NCI-H510A (cell line): Measurements from ENCODE around the gene C6orf58.
"Not testable (repeated sequence)": the region's sequence is repeated elsewhere in the genome, so short reads cannot be mapped to it uniquely, and the experiment has no call there.

Experiments
- DNase-seq: peaks from one replicate; lab custom pipeline; 2025; lab: John Stamatoyannopoulos, UW

The C6orf58 gene

DNA sequence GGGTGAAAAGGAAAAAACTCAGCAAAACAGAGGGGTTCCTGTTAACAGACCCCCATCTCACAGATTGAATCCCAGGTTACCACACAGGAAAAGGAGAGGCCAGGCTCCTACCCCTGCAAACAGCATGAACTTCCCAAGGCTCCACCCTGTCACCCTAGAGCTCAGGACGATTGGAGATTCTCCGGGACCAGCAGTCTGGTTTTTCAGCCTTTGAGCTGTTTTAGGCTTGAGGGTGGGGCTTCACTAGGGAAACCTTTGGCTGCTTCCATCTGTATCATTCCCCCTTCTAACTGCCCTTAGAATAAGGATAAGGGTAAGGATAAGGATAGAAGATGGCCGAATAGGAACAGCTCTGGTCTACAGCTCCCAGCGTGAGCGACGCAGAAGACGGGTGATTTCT is 16.0 kb downstream of the C6orf58 start:
- no peak for DNase-seq

DNA sequence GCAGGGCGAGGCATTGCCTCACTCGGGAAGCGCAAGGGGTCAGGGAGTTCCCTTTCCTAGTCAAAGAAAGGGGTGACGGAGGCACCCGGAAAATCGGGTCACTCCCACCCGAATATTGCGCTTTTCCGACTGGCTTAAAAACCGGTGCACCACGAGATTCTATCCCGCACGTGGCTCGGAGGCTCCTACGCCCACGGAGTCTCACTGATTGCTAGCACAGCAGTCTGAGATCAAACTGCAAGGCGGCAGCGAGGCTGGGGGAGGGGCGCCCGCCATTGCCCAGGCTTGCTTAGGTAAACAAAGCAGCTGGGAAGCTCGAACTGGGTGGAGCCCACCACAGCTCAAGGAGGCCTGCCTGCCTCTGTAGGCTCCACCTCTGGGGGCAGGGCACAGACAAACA is 16.5 kb downstream of the C6orf58 start:
- DNase-seq = not testable (repeated sequence)

DNA sequence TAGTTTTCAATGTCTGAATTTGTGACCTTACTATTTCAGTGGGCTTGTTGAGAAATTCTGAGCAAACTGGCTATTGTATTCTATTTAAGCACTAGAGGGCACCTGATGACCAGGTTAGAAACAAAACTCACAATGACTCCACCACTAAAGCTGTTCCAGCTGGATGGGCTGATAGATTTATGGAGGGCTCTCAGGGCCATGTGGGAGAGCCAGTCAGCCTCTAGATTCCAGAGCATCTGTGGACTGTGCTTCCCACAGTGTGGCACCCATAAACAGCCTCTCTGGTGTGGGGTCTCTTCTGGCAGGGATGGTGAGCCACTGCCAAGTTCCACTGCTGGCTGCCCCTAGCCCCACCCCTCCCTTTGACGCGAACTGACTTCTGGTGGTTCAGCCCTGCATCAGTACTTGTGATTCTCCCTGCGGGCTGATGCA is 29.2 kb downstream of the C6orf58 start:
- DNase-seq = peak; percentile 11

DNA sequence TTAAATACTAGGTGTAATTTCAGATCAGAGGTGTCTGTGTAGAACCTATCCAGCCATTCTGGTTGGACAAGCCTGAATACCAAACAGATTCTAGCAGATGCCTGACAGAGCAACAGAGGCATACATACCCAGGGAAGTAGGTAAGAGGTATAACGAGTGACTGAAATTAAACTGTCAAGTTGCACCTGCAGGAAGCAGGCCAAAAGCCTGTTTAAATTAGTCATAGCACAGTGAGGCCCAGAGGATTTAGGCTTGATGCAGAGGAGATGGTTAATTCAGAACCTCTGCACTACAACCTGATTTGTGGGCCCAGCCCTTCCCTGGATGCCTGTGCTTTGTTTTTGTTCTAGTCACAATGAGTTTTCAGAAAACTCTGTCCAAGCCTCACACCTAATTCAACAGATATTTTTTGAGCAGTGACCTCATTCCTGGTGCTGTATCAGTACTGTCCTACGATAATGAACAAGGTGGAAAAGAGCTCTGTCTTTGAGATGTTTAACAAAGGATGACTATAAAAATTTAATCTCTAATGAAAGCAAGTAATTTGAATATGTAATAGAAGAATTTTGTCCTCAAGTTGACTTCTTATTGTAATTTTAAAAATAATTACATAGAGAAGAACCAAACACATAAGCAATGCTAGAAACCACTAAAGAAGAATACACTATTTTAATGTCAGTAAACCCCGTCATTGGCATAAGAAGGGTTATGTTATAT is 31.7 kb downstream of the C6orf58 start:
- no peak for DNase-seq

DNA sequence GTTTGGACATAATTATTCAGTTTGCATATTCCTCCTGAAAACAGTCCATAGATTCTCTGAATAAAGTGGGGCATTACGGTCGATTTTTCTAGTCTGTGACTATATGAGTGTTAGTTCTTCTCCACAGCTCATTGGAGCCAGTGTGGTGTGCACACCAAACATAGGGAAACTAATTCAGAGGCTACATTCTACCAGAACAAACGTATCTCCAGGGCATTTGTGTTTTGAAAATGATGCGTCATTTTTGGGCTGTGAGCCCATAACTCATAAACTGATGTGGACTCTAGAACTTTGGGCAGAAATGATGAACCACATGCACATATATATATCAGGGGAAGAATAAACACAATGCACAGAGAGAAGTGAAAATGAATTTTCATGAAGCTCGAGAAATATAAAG is 41.8 kb downstream of the C6orf58 start:
- DNase-seq = no peak

DNA sequence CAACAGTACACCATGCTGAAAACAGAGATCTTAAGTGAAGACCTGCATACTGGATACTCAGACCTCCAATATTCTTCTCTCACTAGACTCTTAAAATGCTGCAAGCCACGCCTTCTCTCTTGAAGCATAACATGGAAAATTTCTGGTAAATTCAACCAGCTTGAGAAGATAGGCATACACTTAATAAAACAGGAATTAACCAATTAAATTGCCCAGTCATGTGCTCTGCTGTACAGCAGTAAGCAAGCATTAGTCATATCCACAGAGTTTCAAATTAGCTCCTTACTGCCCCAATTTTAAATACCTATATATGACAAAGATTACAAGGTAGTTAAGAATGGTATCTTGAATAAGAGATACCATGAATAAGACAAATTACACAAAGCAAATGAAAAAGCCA is 53.8 kb downstream of the C6orf58 start:
- DNase-seq = no peak

DNA sequence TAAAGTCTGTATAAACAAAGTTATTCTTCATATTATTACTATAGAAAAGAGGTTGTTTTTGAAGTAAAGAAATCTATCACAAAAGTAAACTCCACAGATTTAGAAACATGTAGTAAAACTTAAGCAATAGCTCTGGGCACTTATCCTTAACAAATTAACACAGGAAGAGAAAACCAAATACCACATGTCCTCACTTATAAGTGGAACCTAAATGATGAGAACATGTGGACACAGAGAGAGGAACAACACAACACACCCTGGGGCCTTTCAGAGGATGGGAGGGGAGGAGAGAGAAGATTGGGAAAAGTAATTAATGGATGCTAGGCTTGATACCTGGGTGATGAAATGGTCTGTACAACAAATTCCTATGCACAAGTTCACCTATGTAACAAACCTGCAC is 57.2 kb downstream of the C6orf58 start:
- no peak for DNase-seq

DNA sequence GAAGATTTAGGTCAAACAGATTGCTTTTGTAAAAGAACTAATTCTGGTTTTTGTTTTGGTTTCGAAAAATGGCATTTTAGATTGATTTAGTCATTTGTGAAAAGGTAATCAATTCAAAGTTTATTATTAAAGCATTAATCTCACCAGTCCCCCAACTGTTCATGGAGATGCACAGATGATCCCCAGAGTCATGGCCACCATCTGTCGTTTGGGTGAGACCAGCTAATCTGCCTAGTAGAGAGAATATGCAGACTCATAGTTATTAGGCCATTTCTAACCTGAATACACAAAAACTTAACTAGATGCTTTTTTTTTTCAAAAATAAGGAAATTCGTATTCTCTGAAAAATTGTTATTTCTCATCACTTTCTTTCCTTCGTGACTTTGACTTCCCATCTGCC is 58.1 kb downstream of the C6orf58 start:
- DNase-seq = no peak

DNA sequence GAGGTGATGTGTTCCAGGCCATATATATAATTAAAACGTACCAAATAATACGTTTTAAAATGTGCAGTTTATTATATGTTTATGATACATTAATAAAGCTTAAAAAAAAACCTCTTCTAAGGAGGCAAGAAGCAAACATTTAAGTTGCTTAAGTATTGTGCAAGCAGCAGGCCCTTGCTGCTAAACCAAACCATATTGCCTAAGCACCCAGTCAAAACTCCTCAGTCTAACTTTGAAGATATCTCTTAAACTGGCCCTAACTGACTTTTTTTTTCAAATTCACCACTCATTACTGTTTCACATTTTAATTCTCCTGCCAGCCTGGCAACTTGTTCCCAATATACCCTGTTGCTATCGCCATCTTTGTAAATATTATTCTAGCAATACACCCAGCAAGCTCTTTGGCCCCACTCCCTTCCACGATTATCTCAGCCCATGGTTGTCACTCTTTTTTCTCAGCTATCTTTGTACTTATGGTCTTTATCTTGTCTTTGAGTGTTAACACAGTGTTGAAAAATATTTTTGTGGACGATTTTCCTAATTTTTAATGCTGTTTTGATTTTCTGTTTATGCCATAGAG is 60.9 kb downstream of the C6orf58 start:
- DNase-seq = no peak
